Natural killer cell (primary cell): Measurements from ENCODE around the gene TTC27. TPM values are rescaled to one million over a fixed set of nuclear protein-coding genes. Genes with fewer than 3 reads are reported as not detected.

Experiments used
- ATAC-seq, 3 donors: fragments of 150-1000 bp in 2 of 3; fragments of 200-7000 bp in 1 of 3; cut with Tn5 transposase; 1 replicate in 1 of 3; 2 replicates in 2 of 3; pipeline ENCODE4 v1.10.0; 2021; ENCODE audit warnings: mild to moderate bottlenecking in 2 of 3, moderate library complexity in 2 of 3
- DNase-seq, 2 donors: peaks; one replicate each; pipeline versions ENCODE4 v3.0.0 to v3.0.0-alpha.2; 2013 to 2021; ENCODE audit warnings: mixed read lengths in 1 of 2
- H3K27ac ChIP-seq: one replicate; pipeline ENCODE4 v1.5.1; 2013; ENCODE audit warnings: mild to moderate bottlenecking, low read length
- H3K27me3 ChIP-seq: one replicate; pipeline ENCODE4 v1.6.1; 2013; ENCODE audit warnings: low read length; ENCODE audit not compliant: control insufficient read depth, insufficient read depth
- H3K36me3 ChIP-seq: one replicate; pipeline ENCODE4 v1.6.1; 2013; ENCODE audit warnings: low read length; ENCODE audit not compliant: control insufficient read depth, insufficient read depth
- H3K4me1 ChIP-seq: one replicate; pipeline ENCODE4 v1.6.1; 2013; ENCODE audit warnings: low read length; ENCODE audit not compliant: control insufficient read depth, insufficient read depth
- H3K4me3 ChIP-seq: one replicate; pipeline ENCODE4 v1.5.1; 2013; ENCODE audit warnings: low read length
- H3K9me3 ChIP-seq: one replicate; pipeline ENCODE4 v1.6.1; 2013; ENCODE audit warnings: low read length; ENCODE audit not compliant: control insufficient read depth, insufficient read depth
- H3K27ac Mint-ChIP-seq, 2 donors: one replicate each; pipeline ENCODE4 v1.8.0; 2022; ENCODE audit warnings: mild to moderate bottlenecking in 2 of 2, mixed read lengths in 2 of 2, moderate library complexity in 1 of 2
- H3K27me3 Mint-ChIP-seq, 2 donors: one replicate each; pipeline ENCODE4 v1.8.0; 2022; ENCODE audit warnings: low read depth in 2 of 2, mixed read lengths in 2 of 2
- H3K36me3 Mint-ChIP-seq: one replicate; pipeline ENCODE4 v1.8.0; 2022; ENCODE audit warnings: mixed read lengths
- H3K4me1 Mint-ChIP-seq, 2 donors: one replicate each; pipeline ENCODE4 v1.8.0; 2022; ENCODE audit warnings: mixed read lengths in 2 of 2
- H3K4me3 Mint-ChIP-seq: one replicate; pipeline ENCODE4 v1.8.0; 2022; ENCODE audit warnings: mild to moderate bottlenecking, moderate library complexity, mixed read lengths
- H3K9me3 Mint-ChIP-seq, 2 donors: one replicate each; pipeline ENCODE4 v1.8.0; 2022; ENCODE audit warnings: mixed read lengths in 2 of 2
- WGBS: methylation state at CpG from one replicate; pipeline ENCODE4 v1.1.7; 2013; ENCODE audit warnings: missing lambda C conversion rate; ENCODE audit not compliant: insufficient coverage; 5-methylcytosine and 5-hydroxymethylcytosine counted together
- intact Hi-C: fragments of 100-400 bp; cut with micrococcal nuclease; formaldehyde crosslinking; loops from one replicate; pipeline ENCODE4 v1.14.2; 2022
- total RNA-seq, 4 donors: library from RNA; stranded (reverse); fragments of 120-200 nt in 1 of 4; gene quantifications; one replicate each; pipeline versions ENCODE4 v1.2.3 to v1.2.4, GENCODE V29; 2013 to 2022
- TF ChIP-seq, protein P1 (sequence below): fragments of 200-600 bp; IDR thresholded peaks from one replicate; pipeline ENCODE4 v1.8.0; 2022; ENCODE audit warnings: antibody characterized with exemption

The TTC27 gene
- total RNA-seq, 3 donors from 2014 or later (not counting 1 experiment from before 2014, with no cell fraction given): 13.7 to 14.6 (median 14.1) TPM

DNA sequence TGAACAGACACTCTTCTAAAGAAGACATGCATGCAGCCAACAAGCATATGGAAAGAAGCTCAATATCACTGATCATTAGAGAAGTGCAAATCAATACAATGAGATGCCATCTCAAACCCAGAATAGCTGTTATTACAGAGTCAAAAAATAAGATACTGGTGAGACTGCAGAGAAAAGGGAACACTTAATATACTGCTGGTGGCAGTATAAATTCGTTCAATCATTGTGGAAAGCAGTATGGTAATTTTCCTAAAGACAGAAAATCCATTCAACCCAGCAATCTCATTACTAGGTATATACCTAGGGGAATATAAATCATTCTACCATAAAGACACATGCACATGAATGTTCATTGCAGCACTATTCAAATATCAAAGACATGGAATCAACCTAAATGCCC, 202.3 kb downstream of the TTC27 start:
- Histone ChIP-seq H3K27me3 (no peaks in the 10 kb centered on the region), H3K27ac (no peak overlapping the region), H3K4me3 (no peak overlapping the region), H3K9me3 (no peaks in the 10 kb centered on the region), H3K4me1 (no peaks in the 10 kb centered on the region), H3K36me3 (no peaks in the 10 kb centered on the region)
- DNase-seq (no peak), ATAC-seq (no peak)
- H3K9me3 Mint-ChIP-seq: peaks cover 0 to 3% of the 10 kb centered on the region in 2 donors
- intact Hi-C loops: no loop called here
- no CpG with 5 or more reads among the region's 1 CpG for WGBS
- no peak overlapping the region for H3K27ac Mint-ChIP-seq
- no peaks in the 10 kb centered on the region for H3K36me3 Mint-ChIP-seq
- no peaks in the 10 kb centered on the region for H3K27me3 Mint-ChIP-seq
- H3K4me3 Mint-ChIP-seq: no peak overlapping the region
- TF ChIP-seq, protein P1, sequence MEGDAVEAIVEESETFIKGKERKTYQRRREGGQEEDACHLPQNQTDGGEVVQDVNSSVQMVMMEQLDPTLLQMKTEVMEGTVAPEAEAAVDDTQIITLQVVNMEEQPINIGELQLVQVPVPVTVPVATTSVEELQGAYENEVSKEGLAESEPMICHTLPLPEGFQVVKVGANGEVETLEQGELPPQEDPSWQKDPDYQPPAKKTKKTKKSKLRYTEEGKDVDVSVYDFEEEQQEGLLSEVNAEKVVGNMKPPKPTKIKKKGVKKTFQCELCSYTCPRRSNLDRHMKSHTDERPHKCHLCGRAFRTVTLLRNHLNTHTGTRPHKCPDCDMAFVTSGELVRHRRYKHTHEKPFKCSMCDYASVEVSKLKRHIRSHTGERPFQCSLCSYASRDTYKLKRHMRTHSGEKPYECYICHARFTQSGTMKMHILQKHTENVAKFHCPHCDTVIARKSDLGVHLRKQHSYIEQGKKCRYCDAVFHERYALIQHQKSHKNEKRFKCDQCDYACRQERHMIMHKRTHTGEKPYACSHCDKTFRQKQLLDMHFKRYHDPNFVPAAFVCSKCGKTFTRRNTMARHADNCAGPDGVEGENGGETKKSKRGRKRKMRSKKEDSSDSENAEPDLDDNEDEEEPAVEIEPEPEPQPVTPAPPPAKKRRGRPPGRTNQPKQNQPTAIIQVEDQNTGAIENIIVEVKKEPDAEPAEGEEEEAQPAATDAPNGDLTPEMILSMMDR: no peak
- peaks cover 5 to 9% of the 10 kb centered on the region in 2 donors for H3K4me1 Mint-ChIP-seq

- no peak overlapping the region for H3K27ac ChIP-seq
- no peaks in the 10 kb centered on the region for H3K9me3 ChIP-seq
- no peaks in the 10 kb centered on the region for H3K27me3 ChIP-seq
- intact Hi-C loops: no loop called here
- DNase-seq (no peak), ATAC-seq (no peak)
- Mint-ChIP-seq H3K4me3 (no peak overlapping the region), H3K4me1 (peaks cover 15 to 16% of the 10 kb centered on the region in 2 donors), H3K9me3 (peaks cover 0 to 3% of the 10 kb centered on the region in 2 donors), H3K27ac (no peak overlapping the region), H3K27me3 (peaks cover 0 to 2% of the 10 kb centered on the region in 2 donors), H3K36me3 (no peaks in the 10 kb centered on the region)
- TF ChIP-seq, protein P1: no peak
- whole genome bisulfite sequencing: 95% methylated on average over 1 of the region's 2 CpGs
- H3K36me3 ChIP-seq: no peaks in the 10 kb centered on the region
- H3K4me1 ChIP-seq: no peaks in the 10 kb centered on the region
- H3K4me3 ChIP-seq: no peak overlapping the region
These were observed 205.0 kb downstream of the TTC27 start for GRCh38 chr2:32832821-32833220.

- H3K4me1 Mint-ChIP-seq: peaks cover 15 to 16% of the 10 kb centered on the region in 2 donors
- ATAC-seq (no peak), DNase-seq (no peak)
- H3K36me3 ChIP-seq: no peaks in the 10 kb centered on the region
- H3K4me1 ChIP-seq: no peaks in the 10 kb centered on the region
- 54% methylated on average over 2 of the region's 2 CpGs for WGBS
- no peaks in the 10 kb centered on the region for H3K9me3 ChIP-seq
- no peak overlapping the region for H3K27ac Mint-ChIP-seq
- H3K27ac ChIP-seq: no peak overlapping the region
- peaks cover 0 to 3% of the 10 kb centered on the region in 2 donors for H3K27me3 Mint-ChIP-seq
- TF ChIP-seq, protein P1: no peak
- no peak overlapping the region for H3K4me3 ChIP-seq
- H3K36me3 Mint-ChIP-seq: no peaks in the 10 kb centered on the region
- H3K9me3 Mint-ChIP-seq: peaks cover 0 to 2% of the 10 kb centered on the region in 2 donors
- no peak overlapping the region for H3K4me3 Mint-ChIP-seq
- intact Hi-C loops: no loop called here
- H3K27me3 ChIP-seq: no peaks in the 10 kb centered on the region
These were observed 205.9 kb downstream of the TTC27 start for GRCh38 chr2:32833709-32834108.

- Mint-ChIP-seq H3K9me3 (no peaks in the 10 kb centered on the region), H3K36me3 (no peaks in the 10 kb centered on the region), H3K4me1 (peaks cover 15 to 16% of the 10 kb centered on the region in 2 donors), H3K27ac (peak overlapping the region in 1 of 2 donors; percentile 62), H3K4me3 (peak overlapping the region; percentile 43), H3K27me3 (peaks cover 0 to 3% of the 10 kb centered on the region in 2 donors)
- WGBS: 45% methylated on average over 3 of the region's 3 CpGs
- Histone ChIP-seq H3K36me3 (no peaks in the 10 kb centered on the region), H3K27me3 (no peaks in the 10 kb centered on the region), H3K9me3 (no peaks in the 10 kb centered on the region), H3K4me1 (no peaks in the 10 kb centered on the region), H3K4me3 (no peak overlapping the region), H3K27ac (no peak overlapping the region)
- DNase-seq: no peak
- ATAC-seq: peak in 2 of 3 donors; percentile 71 to 78
- TF ChIP-seq, protein P1: no peak
- intact Hi-C loops: no loop called here
These were observed 207.3 kb downstream of the TTC27 start for GRCh38 chr2:32835148-32835547.
